Central memory CD8-positive, alpha-beta T cell (primary cell): Measurements from ENCODE around the gene IRX2.

Source experiments
- ATAC-seq: fragments of 150-1000 bp; cut with Tn5 transposase; replicated peaks from 2 replicates; pipeline ENCODE4 v1.10.0; 2022; ENCODE audit warnings: mild to moderate bottlenecking, moderate FRiP score, moderate number of reproducible peaks; ENCODE audit not compliant: poor library complexity, severe bottlenecking; ENCODE audit errors: extremely low read depth
- DNase-seq, 2 donors: peaks; one replicate each; pipeline ENCODE4 v3.0.0; 2021; ENCODE audit warnings: low spot score in 2 of 2
- H3K27ac Mint-ChIP-seq: one replicate; pipeline ENCODE4 v1.8.0; 2022; ENCODE audit warnings: low read depth, mild to moderate bottlenecking, moderate library complexity, mixed read lengths
- H3K27me3 Mint-ChIP-seq: one replicate; pipeline ENCODE4 v1.8.0; 2022; ENCODE audit warnings: mixed read lengths
- H3K36me3 Mint-ChIP-seq: one replicate; pipeline ENCODE4 v1.8.0; 2022; ENCODE audit warnings: mild to moderate bottlenecking, moderate library complexity, mixed read lengths; ENCODE audit not compliant: insufficient read depth
- H3K4me1 Mint-ChIP-seq: one replicate; pipeline ENCODE4 v1.8.0; 2022; ENCODE audit warnings: mixed read lengths
- H3K4me3 Mint-ChIP-seq: one replicate; pipeline ENCODE4 v1.8.0; 2022; ENCODE audit warnings: mild to moderate bottlenecking, moderate library complexity, mixed read lengths
- H3K9me3 Mint-ChIP-seq: one replicate; pipeline ENCODE4 v1.8.0; 2022; ENCODE audit warnings: mixed read lengths

The IRX2 gene

GRCh38 chr5:2744485-2744884 lies 7.0 kb downstream of the IRX2 start:
- Mint-ChIP-seq H3K27ac (no peak overlapping the region), H3K27me3 (peaks cover 64% of the 10 kb centered on the region), H3K4me3 (no peak overlapping the region), H3K9me3 (peaks cover 9% of the 10 kb centered on the region), H3K4me1 (no peaks in the 10 kb centered on the region), H3K36me3 (peaks cover 1% of the 10 kb centered on the region)
- DNase-seq (no peak), ATAC-seq (no peak)

GRCh38 chr5:2742921-2743679 lies 8.4 kb downstream of the IRX2 start:
- Mint-ChIP-seq H3K4me1 (no peaks in the 10 kb centered on the region), H3K4me3 (no peak overlapping the region), H3K27me3 (peaks cover 67% of the 10 kb centered on the region), H3K9me3 (peaks cover 5% of the 10 kb centered on the region), H3K27ac (no peak overlapping the region), H3K36me3 (peaks cover 4% of the 10 kb centered on the region)
- no peak for DNase-seq
- ATAC-seq, result no peak

- H3K27ac Mint-ChIP-seq, result no peak overlapping the region
- peaks cover 5% of the 10 kb centered on the region for H3K9me3 Mint-ChIP-seq
- H3K4me3 Mint-ChIP-seq, result no peak overlapping the region
- ATAC-seq (no peak), DNase-seq (no peak)
- peaks cover 4% of the 10 kb centered on the region for H3K36me3 Mint-ChIP-seq
- H3K27me3 Mint-ChIP-seq, result peaks cover 71% of the 10 kb centered on the region
- no peaks in the 10 kb centered on the region for H3K4me1 Mint-ChIP-seq
Measured at GRCh38 chr5:2741956-2742355, 9.5 kb downstream of the IRX2 start.

DNA sequence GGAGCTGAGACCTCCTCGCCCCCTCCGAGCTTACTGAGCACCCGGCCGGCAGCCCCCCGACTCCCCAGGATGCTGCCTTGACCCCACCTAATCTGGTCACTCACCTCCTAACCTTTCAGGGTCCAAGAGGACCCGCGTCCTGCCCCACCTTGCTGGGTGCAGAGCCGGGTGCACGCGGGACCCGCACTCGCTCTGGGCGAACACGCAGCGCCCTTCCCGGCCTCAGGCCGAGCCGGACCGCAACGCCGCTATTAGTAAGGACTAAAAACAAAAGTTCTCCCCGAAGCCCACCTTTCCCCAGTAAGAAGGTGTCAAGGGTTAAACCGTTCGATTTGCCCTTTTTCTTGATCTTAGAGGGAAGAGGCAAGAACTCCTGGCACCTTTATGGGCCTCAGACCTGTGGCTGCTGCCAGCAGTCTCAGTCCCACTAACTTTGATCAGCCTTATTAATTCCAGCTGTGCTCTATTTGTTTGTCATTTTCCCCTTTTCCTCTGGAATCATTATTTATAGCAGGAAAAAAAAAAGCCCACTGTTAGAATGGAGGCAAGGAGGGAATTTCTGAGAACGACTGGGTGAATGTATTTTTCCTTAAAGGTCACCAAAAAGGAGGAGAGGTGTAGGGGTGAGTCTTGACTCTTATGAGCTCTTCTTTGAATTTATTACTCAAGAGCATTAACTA lies 10.5 kb downstream of the IRX2 start:
- Mint-ChIP-seq H3K4me3 (no peak overlapping the region), H3K4me1 (no peaks in the 10 kb centered on the region), H3K9me3 (no peaks in the 10 kb centered on the region), H3K27me3 (peaks cover 61% of the 10 kb centered on the region), H3K36me3 (peaks cover 4% of the 10 kb centered on the region), H3K27ac (no peak overlapping the region)
- DNase-seq (no peak), ATAC-seq (no peak)

DNA sequence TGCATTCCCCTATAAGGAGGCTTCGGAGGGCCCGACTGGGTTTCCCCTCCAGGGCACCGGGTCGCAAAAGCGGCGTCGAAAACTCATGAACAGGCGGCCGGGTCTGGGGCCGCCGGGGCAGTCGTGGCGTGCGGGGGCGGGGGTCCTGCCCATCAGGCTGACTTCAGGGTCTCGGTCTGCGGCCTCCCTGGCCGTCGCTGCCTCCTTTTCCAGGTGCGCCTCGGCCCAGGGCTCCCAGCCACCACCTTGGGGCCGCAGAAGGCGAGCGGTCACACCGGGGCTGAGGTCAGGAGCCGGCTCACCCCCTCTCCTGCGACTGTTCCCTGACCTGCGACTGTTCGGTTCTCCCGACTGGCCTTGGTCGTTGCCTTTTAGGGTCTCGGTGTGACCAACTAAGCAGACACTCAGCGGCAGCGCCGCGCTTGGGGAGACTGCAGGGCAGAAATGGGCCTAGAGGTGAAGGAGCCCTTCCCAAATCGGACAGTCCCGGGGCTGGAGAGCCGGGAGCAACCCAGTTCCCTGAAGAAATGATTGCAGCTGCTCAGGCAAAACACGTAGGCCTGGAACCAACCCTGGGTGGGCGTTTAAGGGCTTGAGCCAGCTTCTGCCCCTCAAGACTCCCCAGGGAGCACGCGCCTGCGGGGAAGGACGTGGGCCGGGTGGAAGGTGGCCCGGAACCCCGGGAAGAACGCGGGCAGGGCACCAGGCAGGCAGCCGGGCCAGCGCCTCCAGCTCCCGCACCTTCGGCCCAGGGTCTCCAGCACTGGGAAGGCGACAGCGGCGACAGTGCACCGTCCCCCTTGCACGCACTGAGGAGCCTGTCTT lies 11.2 kb downstream of the IRX2 start:
- DNase-seq (no peak), ATAC-seq (no peak)
- no peaks in the 10 kb centered on the region for H3K9me3 Mint-ChIP-seq
- H3K4me3 Mint-ChIP-seq, result no peak overlapping the region
- peaks cover 54% of the 10 kb centered on the region for H3K27me3 Mint-ChIP-seq
- H3K27ac Mint-ChIP-seq, result no peak overlapping the region
- H3K36me3 Mint-ChIP-seq, result peaks cover 4% of the 10 kb centered on the region
- H3K4me1 Mint-ChIP-seq, result no peaks in the 10 kb centered on the region

DNA sequence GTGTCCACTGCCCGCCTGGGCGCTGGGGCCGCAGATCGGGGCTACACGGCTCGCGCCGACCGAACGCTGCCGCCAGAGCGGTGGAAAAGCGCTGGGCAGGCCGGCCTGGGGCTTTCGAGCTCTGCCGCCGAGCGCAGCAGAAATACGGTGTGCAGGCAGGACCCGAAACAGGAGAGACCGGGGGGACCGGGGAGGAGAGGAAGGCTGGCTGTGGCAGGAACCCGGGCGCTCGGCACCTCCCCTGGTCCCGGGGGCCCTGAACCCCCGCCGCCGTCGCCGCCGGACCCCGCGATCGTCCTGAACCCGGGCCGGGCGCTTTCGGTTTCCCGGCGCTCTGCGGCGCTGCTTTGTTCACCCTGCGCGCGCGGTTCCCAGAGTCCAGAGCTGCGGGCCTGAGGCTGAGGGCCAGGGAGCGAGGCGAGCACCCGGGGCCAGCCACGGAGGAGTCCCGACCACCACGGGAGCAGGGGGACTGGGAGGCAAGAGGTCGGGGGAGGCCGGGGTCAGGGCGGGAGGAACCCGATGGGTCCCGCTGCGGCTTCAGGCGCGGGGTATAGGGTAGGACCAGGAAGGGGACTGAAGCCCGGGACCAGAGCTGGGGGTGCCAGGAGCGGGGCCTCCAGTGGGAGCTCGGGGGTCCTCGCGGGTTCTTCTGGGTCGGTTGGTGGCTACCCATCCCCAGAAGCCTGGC lies 12.0 kb downstream of the IRX2 start:
- no peak for ATAC-seq

GRCh38 chr5:2738700-2739359 lies 12.6 kb downstream of the IRX2 start:
- ATAC-seq, result no peak
- Mint-ChIP-seq H3K27ac (no peak overlapping the region), H3K9me3 (no peaks in the 10 kb centered on the region), H3K36me3 (peaks cover 4% of the 10 kb centered on the region), H3K4me3 (no peak overlapping the region), H3K4me1 (no peaks in the 10 kb centered on the region), H3K27me3 (peaks cover 39% of the 10 kb centered on the region)
- no peak for DNase-seq

More for the DNA sequence above, 12.0 kb downstream of the IRX2 start:
- Mint-ChIP-seq H3K27me3 (peaks cover 46% of the 10 kb centered on the region), H3K27ac (no peak overlapping the region), H3K36me3 (peaks cover 4% of the 10 kb centered on the region), H3K4me1 (no peaks in the 10 kb centered on the region), H3K9me3 (no peaks in the 10 kb centered on the region), H3K4me3 (no peak overlapping the region)
- DNase-seq, result no peak

DNA sequence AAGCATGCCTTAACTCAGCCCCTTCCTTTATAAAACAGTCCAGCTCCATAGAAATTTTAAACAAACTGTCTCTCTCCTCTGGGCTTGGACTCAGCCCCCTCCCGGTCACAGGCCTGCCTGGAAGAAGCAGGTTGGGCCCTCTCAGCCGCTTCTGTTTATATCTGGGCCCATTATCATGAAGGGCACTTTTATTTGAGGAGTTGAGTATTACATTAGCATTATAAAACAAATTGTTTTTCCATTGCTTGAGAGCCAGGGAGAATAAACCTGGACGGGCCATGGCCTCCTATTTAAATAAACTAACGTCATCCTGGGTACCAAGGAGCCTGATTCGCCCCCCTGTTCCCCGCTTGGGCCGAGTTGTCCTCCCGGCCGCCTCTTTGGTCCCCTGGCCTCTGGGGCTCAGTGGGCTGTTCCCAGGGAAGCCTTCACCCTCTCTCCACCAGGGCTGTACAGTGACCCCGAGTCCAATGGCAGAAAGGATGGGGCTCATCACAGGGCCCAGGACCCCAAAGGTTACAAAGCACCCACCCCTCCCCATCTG lies 13.2 kb downstream of the IRX2 start:
- no peaks in the 10 kb centered on the region for H3K4me1 Mint-ChIP-seq
- DNase-seq, result no peak
- H3K27ac Mint-ChIP-seq, result no peak overlapping the region
- no peak overlapping the region for H3K4me3 Mint-ChIP-seq
- H3K36me3 Mint-ChIP-seq, result peaks cover 4% of the 10 kb centered on the region
- H3K9me3 Mint-ChIP-seq, result no peaks in the 10 kb centered on the region
- H3K27me3 Mint-ChIP-seq, result peaks cover 33% of the 10 kb centered on the region
- no peak for ATAC-seq

GRCh38 chr5:2737273-2738155 lies 14.0 kb downstream of the IRX2 start:
- Mint-ChIP-seq H3K27me3 (peaks cover 32% of the 10 kb centered on the region), H3K4me3 (no peak overlapping the region), H3K4me1 (no peaks in the 10 kb centered on the region), H3K27ac (no peak overlapping the region), H3K36me3 (peaks cover 3% of the 10 kb centered on the region), H3K9me3 (no peaks in the 10 kb centered on the region)
- DNase-seq, result no peak
- ATAC-seq, result no peak

- Mint-ChIP-seq H3K4me1 (no peaks in the 10 kb centered on the region), H3K4me3 (no peak overlapping the region), H3K27ac (no peak overlapping the region), H3K27me3 (peaks cover 32% of the 10 kb centered on the region), H3K9me3 (no peaks in the 10 kb centered on the region), H3K36me3 (peaks cover 3% of the 10 kb centered on the region)
- DNase-seq, result no peak
- no peak for ATAC-seq
Measured at GRCh38 chr5:2736872-2737271, 14.6 kb downstream of the IRX2 start.

- H3K4me3 Mint-ChIP-seq, result no peak overlapping the region
Measured at GRCh38 chr5:2735996-2736395, 15.5 kb downstream of the IRX2 start.

More at GRCh38 chr5:2735996-2736395, 15.5 kb downstream of the IRX2 start:
- no peak overlapping the region for H3K27ac Mint-ChIP-seq
- DNase-seq (no peak), ATAC-seq (no peak)
- H3K36me3 Mint-ChIP-seq, result peaks cover 3% of the 10 kb centered on the region
- H3K27me3 Mint-ChIP-seq, result peaks cover 24% of the 10 kb centered on the region
- H3K9me3 Mint-ChIP-seq, result no peaks in the 10 kb centered on the region
- H3K4me1 Mint-ChIP-seq, result no peaks in the 10 kb centered on the region
